WTC11 (cell line): ENCODE data around the gene TSSK2.

ENCODE experiments used
- CREB1 ChIP-seq: sonication (generic); formaldehyde crosslinking; IDR thresholded peaks from 2 replicates; pipeline ENCODE4 v1.8.0; 2023; ENCODE audit warnings: mild to moderate bottlenecking, missing genetic modification reagents
- ELF4 ChIP-seq: sonication (generic); formaldehyde crosslinking; IDR thresholded peaks from 2 replicates; pipeline ENCODE4 v1.8.1; 2022; ENCODE audit warnings: low read depth, mild to moderate bottlenecking, moderate library complexity, missing genetic modification reagents
- JUN ChIP-seq: sonication (generic); formaldehyde crosslinking; IDR thresholded peaks from 2 replicates; pipeline ENCODE4 v1.8.0; 2023; ENCODE audit warnings: mild to moderate bottlenecking, missing genetic modification reagents
- NR2C2 ChIP-seq: sonication (generic); formaldehyde crosslinking; IDR thresholded peaks from 2 replicates; pipeline ENCODE4 v1.8.0; 2022; ENCODE audit warnings: mild to moderate bottlenecking, missing genetic modification reagents
- SP1 ChIP-seq: sonication (generic); formaldehyde crosslinking; conservative IDR thresholded peaks from 2 replicates; pipeline ENCODE4 v1.8.1; 2022; ENCODE audit warnings: missing genetic modification reagents
- TEAD4 ChIP-seq: sonication (generic); formaldehyde crosslinking; IDR thresholded peaks from 2 replicates; pipeline ENCODE4 v1.8.0; 2022; ENCODE audit warnings: mild to moderate bottlenecking, missing genetic modification reagents
- ZBTB21 ChIP-seq: sonication (generic); formaldehyde crosslinking; IDR thresholded peaks from 2 replicates; pipeline ENCODE4 v1.8.1; 2023; ENCODE audit warnings: mild to moderate bottlenecking, missing genetic modification reagents, borderline replicate concordance
- TF ChIP-seq, protein P1 (sequence below): fragments of 200-600 bp; IDR thresholded peaks from 2 replicates; pipeline ENCODE4 v1.8.0; 2022; ENCODE audit warnings: antibody characterized with exemption
- TF ChIP-seq, protein P2 (sequence below): sonication (generic); formaldehyde crosslinking; IDR thresholded peaks from 2 replicates; pipeline ENCODE4 v1.8.1; 2022; ENCODE audit warnings: missing genetic modification reagents, borderline replicate concordance
- TF ChIP-seq, protein P3 (sequence below): sonication (generic); formaldehyde crosslinking; conservative IDR thresholded peaks from 2 replicates; pipeline ENCODE4 v1.8.1; 2023; ENCODE audit warnings: mild to moderate bottlenecking, low read depth, missing genetic modification reagents, moderate library complexity
- TF ChIP-seq, protein P4 (sequence below): sonication (generic); formaldehyde crosslinking; IDR thresholded peaks from 2 replicates; pipeline ENCODE4 v1.8.1; 2023; ENCODE audit warnings: mild to moderate bottlenecking, missing genetic modification reagents, moderate library complexity
- TF ChIP-seq, protein P5 (sequence below): sonication (generic); formaldehyde crosslinking; conservative IDR thresholded peaks from 2 replicates; pipeline ENCODE4 v1.8.1; 2022; ENCODE audit warnings: mild to moderate bottlenecking, missing genetic modification reagents
- TF ChIP-seq, protein P6 (sequence below): sonication (generic); formaldehyde crosslinking; IDR thresholded peaks from 2 replicates; pipeline ENCODE4 v1.8.1; 2023; ENCODE audit warnings: mild to moderate bottlenecking, missing genetic modification reagents, borderline replicate concordance

DNA sequence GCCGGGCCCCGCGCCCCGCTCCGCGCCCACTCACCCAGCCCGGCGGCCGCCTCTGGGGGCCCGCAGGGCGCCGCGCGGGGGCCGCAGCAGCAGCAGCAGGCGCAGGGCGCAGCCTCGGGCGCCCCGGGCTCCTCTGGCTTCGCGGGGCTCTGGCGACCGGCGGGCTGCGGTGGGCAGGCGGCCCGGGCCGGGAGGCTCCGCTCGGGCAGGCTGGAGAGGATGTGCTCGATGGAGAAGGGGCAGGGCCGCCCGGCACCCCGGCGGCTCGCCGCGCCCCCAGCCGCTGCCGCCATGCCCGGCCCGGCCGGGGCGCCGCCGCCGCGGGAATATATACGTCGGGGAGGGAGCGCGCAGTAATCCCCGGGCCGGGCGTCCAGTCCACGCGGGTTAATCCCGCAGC, 18.9 kb downstream of the TSSK2 start, which contains the start of gene GSC2:
- TF ChIP-seq JUN: no peak
- TF ChIP-seq, protein P1, sequence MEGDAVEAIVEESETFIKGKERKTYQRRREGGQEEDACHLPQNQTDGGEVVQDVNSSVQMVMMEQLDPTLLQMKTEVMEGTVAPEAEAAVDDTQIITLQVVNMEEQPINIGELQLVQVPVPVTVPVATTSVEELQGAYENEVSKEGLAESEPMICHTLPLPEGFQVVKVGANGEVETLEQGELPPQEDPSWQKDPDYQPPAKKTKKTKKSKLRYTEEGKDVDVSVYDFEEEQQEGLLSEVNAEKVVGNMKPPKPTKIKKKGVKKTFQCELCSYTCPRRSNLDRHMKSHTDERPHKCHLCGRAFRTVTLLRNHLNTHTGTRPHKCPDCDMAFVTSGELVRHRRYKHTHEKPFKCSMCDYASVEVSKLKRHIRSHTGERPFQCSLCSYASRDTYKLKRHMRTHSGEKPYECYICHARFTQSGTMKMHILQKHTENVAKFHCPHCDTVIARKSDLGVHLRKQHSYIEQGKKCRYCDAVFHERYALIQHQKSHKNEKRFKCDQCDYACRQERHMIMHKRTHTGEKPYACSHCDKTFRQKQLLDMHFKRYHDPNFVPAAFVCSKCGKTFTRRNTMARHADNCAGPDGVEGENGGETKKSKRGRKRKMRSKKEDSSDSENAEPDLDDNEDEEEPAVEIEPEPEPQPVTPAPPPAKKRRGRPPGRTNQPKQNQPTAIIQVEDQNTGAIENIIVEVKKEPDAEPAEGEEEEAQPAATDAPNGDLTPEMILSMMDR: no peak
- TF ChIP-seq, protein P2, sequence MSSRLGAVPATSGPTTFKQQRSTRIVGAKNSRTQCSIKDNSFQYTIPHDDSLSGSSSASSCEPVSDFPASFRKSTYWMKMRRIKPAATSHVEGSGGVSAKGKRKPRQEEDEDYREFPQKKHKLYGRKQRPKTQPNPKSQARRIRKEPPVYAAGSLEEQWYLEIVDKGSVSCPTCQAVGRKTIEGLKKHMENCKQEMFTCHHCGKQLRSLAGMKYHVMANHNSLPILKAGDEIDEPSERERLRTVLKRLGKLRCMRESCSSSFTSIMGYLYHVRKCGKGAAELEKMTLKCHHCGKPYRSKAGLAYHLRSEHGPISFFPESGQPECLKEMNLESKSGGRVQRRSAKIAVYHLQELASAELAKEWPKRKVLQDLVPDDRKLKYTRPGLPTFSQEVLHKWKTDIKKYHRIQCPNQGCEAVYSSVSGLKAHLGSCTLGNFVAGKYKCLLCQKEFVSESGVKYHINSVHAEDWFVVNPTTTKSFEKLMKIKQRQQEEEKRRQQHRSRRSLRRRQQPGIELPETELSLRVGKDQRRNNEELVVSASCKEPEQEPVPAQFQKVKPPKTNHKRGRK (CRISPR knock-in tag): no peak
- no peak for TF ChIP-seq ELF4 (CRISPR knock-in tag)
- TF ChIP-seq, protein P3, sequence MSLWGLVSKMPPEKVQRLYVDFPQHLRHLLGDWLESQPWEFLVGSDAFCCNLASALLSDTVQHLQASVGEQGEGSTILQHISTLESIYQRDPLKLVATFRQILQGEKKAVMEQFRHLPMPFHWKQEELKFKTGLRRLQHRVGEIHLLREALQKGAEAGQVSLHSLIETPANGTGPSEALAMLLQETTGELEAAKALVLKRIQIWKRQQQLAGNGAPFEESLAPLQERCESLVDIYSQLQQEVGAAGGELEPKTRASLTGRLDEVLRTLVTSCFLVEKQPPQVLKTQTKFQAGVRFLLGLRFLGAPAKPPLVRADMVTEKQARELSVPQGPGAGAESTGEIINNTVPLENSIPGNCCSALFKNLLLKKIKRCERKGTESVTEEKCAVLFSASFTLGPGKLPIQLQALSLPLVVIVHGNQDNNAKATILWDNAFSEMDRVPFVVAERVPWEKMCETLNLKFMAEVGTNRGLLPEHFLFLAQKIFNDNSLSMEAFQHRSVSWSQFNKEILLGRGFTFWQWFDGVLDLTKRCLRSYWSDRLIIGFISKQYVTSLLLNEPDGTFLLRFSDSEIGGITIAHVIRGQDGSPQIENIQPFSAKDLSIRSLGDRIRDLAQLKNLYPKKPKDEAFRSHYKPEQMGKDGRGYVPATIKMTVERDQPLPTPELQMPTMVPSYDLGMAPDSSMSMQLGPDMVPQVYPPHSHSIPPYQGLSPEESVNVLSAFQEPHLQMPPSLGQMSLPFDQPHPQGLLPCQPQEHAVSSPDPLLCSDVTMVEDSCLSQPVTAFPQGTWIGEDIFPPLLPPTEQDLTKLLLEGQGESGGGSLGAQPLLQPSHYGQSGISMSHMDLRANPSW: no peak
- TF ChIP-seq TEAD4: no peak
- TF ChIP-seq, protein P4, sequence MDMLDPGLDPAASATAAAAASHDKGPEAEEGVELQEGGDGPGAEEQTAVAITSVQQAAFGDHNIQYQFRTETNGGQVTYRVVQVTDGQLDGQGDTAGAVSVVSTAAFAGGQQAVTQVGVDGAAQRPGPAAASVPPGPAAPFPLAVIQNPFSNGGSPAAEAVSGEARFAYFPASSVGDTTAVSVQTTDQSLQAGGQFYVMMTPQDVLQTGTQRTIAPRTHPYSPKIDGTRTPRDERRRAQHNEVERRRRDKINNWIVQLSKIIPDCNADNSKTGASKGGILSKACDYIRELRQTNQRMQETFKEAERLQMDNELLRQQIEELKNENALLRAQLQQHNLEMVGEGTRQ (CRISPR knock-in tag): no peak
- TF ChIP-seq, protein P5, sequence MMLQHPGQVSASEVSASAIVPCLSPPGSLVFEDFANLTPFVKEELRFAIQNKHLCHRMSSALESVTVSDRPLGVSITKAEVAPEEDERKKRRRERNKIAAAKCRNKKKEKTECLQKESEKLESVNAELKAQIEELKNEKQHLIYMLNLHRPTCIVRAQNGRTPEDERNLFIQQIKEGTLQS (CRISPR knock-in tag): no peak
- no peak for TF ChIP-seq CREB1 (CRISPR knock-in tag)
- TF ChIP-seq ZBTB21 (CRISPR knock-in tag): no peak
- TF ChIP-seq SP1 (CRISPR knock-in tag): no peak
- TF ChIP-seq NR2C2 (CRISPR knock-in tag): no peak
- TF ChIP-seq, protein P6, sequence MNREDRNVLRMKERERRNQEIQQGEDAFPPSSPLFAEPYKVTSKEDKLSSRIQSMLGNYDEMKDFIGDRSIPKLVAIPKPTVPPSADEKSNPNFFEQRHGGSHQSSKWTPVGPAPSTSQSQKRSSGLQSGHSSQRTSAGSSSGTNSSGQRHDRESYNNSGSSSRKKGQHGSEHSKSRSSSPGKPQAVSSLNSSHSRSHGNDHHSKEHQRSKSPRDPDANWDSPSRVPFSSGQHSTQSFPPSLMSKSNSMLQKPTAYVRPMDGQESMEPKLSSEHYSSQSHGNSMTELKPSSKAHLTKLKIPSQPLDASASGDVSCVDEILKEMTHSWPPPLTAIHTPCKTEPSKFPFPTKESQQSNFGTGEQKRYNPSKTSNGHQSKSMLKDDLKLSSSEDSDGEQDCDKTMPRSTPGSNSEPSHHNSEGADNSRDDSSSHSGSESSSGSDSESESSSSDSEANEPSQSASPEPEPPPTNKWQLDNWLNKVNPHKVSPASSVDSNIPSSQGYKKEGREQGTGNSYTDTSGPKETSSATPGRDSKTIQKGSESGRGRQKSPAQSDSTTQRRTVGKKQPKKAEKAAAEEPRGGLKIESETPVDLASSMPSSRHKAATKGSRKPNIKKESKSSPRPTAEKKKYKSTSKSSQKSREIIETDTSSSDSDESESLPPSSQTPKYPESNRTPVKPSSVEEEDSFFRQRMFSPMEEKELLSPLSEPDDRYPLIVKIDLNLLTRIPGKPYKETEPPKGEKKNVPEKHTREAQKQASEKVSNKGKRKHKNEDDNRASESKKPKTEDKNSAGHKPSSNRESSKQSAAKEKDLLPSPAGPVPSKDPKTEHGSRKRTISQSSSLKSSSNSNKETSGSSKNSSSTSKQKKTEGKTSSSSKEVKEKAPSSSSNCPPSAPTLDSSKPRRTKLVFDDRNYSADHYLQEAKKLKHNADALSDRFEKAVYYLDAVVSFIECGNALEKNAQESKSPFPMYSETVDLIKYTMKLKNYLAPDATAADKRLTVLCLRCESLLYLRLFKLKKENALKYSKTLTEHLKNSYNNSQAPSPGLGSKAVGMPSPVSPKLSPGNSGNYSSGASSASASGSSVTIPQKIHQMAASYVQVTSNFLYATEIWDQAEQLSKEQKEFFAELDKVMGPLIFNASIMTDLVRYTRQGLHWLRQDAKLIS: no peak
